Brain pericyte (primary cell): Measurements from ENCODE around the gene TERT.

Source experiments
- DNase-seq: peaks from one replicate; pipeline ENCODE4 v3.0.0-alpha.2; 2012; ENCODE audit warnings: low read depth, low spot score

The TERT gene

DNA sequence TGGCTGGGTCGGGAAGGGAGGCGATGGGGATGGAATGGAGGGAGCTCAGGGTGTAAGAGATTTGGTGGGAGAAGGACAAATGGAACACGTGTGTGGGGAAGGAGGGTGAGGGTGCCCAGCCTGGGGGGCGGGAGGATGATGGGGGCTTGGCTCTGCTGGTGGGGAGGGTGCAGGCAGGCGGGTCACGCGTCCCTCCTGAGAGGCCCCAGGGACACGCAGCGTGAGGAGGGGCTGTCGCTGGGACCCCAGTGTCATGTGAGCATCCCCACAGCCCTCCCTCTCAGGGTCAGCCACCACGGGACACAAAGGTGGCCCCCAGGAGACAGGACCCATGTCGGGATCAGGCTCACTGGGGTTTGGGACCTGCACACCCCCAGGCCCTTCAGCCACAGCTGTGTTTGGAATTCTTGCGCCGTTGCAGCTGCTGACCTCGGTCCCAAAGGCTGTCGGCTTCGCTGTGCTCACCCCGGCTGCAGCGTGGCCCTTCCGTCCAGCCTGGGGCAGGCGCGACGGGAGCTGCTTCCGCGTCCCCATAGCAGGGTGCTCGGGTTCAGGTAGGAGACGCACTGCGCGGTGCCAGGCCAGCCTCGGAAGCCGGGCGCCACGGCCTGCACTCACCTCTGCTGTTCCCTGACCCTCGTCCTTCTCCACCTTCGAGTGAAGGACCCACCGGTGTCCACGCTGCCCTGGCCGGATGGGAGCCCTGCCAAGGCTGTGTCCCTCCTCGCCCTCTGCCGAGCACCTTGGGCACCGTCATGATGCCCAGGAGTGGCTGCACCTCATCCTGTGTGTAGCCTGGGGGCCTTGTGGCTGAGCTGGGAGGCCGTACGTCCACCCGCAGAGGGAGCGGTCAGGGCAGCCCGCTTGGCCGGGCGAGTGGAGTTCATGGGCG lies 88.1 kb downstream of the TERT start:
- no peak for DNase-seq

DNA sequence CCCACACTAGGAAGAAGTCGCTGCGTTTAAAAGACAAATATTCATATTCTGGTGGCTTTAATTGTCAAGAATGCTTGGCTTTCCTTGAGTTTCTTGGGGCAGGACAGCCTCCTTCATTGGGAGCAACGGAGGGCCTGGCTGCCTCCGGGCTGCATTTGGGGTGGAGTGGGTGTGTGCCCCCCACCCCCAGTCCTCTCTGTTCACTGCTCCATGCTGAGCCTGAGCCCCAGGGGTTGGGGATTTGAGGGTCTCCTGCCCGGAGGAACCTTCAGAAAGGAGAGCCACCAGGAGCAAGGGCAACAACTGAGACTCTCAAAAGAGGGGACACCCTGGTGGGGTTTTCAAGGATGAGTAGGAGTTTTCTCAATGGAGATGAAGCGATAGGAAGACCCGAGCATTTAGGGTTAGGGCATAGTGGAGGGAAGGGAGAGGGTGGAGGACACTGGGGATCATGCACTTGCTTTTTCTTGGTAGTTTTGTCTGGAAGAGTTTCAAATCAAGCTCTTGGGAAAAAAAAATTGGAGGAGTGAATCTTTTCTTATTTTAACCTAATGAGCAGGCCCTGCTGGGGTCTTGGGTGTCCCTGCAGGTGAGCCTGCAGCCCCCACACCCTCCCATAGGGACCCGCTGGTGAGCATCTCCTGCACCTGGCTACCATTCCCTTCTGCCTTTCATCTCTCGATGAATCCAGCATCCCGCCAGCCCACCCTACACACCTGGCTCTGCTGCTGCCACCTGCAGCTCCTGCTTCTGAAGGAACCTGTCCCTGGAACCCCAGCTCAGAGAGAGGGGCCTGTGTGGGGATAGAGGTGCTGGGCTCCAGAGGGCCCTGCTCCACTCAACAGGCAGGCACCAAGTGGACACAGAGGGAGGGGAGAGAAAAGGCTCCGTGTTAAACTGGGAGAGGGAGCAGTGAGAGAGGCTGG lies 89.3 kb downstream of the TERT start:
- DNase-seq, result no peak

DNA sequence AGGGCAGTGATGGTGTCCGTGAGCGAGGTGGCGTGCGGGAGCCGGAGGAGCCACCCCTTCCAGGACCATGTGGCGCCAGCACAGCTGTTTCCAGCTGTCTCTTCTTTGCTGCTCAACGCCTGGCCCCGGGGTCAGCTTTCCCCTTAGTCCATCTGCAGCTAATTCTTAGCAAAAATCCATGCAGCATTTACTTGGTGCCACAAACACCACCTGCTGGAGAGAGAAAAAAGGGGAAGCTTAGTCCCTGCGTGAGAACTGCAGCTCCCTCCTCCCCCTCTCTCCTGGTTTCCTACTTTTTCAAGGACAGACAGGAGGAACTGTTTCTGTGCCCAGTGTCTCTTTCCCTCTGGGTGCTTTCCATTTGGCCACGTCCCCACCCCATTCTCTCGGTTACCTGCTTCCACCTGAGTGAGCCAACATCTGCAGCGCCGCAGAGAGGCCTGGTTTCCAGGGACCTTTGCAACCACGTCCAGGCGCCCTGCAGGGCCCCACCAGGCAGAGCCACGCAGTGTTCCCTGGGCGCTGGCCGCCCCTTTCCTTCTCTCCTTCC lies 90.1 kb downstream of the TERT start:
- DNase-seq, result no peak

- no peak for DNase-seq
Observed at GRCh38 chr5:1203968-1204692, 90.7 kb downstream of the TERT start.

- DNase-seq, result no peak
Observed at GRCh38 chr5:1203311-1203967, 91.4 kb downstream of the TERT start.
